Pancreas (tissue), 10 donors: ENCODE data around the gene ASIC5. TPM values are rescaled to one million over a fixed set of nuclear protein-coding genes. Genes with fewer than 3 reads are reported as not detected.
A peak's percentile ranks its signal among the peaks of the same experiment; 100 is the strongest.

ENCODE experiments used
- ATAC-seq, 4 donors: fragments of 200-7000 bp; cut with Tn5 transposase; one replicate each; pipeline versions ENCODE4 v1.8.0 to v1.9.1; 2020; ENCODE audit warnings: mild to moderate bottlenecking in 4 of 4, moderate library complexity in 4 of 4
- DNase-seq, 6 donors: peaks; one replicate each; pipeline ENCODE4 v3.0.0-alpha.2; 2020
- FAIRE-seq: peaks from 2 replicates; lab custom pipeline; 2012; peaks lifted over from hg19 to GRCh38; lab: Jason Lieb, UNC
- H3K27ac ChIP-seq, 4 donors: fragments of 200-600 bp; sonication (generic); 1 replicate in 3 of 4; 2 replicates in 1 of 4; pipeline versions ENCODE4 v1.5.0 to v1.8.0; 2020
- H3K27me3 ChIP-seq, 4 donors: fragments of 200-600 bp; one replicate each; pipeline ENCODE4 v1.8.0; 2021
- H3K36me3 ChIP-seq, 3 donors: fragments of 200-600 bp; sonication (generic) in 1 of 3; one replicate each; pipeline versions ENCODE4 v1.5.0 to v1.8.0; 2020 to 2021
- H3K4me1 ChIP-seq, 3 donors: fragments of 200-600 bp; one replicate each; pipeline ENCODE4 v1.8.0; 2021
- H3K4me3 ChIP-seq, 4 donors: fragments of 200-600 bp; sonication (generic) in 2 of 4; one replicate each; pipeline versions ENCODE4 v1.5.0 to v1.8.0; 2020 to 2021
- H3K9me3 ChIP-seq, 4 donors: fragments of 200-600 bp; one replicate each; pipeline ENCODE4 v1.8.0; 2021
- WGBS, 2 donors: extraction: QIAGEN DNeasy Blood & Tissue Kit; methylation state at CpG; one replicate each; pipeline ENCODE4 v1.1.7; 2013; 5-methylcytosine and 5-hydroxymethylcytosine counted together
- intact Hi-C, 3 donors: fragments of 100-400 bp; cut with DNase I; formaldehyde crosslinking; loops; one replicate each; pipeline versions ENCODE4 v1.11.1 to v1.14.2; 2022
- polyA plus RNA-seq, 2 donors: library from polyadenylated mRNA; stranded (reverse); fragments of 200-250 nt; gene quantifications; one replicate each; pipeline ENCODE4 v1.2.3, GENCODE V29; 2013
- total RNA-seq, 6 donors: library from RNA; stranded (reverse); fragmentation: NEBNext Ultra II Directional in 4 of 6; extraction: Animal tissue kit (Norgen Biotek cat#: 25700) in 4 of 6; gene quantifications; one replicate each; pipeline versions ENCODE4 v1.2.1 to v1.2.4, GENCODE V29; 2021 to 2023
- TF ChIP-seq, protein P1 (sequence below), 4 donors: fragments of 200-600 bp; sonication (generic) in 3 of 4; IDR thresholded peaks; one replicate each; pipeline versions ENCODE4 v1.5.0 to v1.8.0; 2021; ENCODE audit warnings: antibody characterized with exemption in 4 of 4
- donor health status: healthy with polysubstance abuse.
- donor health status: DM: no; HTN: no; CAD: no; lungs with moderate emphysema.
- donor health status: DM: no; HTN: no; CAD: no.
- donor health status: control.
- donor health status: control.
- donor health status: Bipolar disorder and iron deficiency.
- donor health status: DM: yes; HTN: yes; CAD: no.
- donor health status: DM: no; HTN: no; CAD: no.
- donor health status: DM: no; HTN: no; CAD: no.
- donor health status: DM: yes; HTN: yes; CAD: no.

ASIC5 gene
- total and polyA plus RNA-seq, 8 donors = not detected

DNA sequence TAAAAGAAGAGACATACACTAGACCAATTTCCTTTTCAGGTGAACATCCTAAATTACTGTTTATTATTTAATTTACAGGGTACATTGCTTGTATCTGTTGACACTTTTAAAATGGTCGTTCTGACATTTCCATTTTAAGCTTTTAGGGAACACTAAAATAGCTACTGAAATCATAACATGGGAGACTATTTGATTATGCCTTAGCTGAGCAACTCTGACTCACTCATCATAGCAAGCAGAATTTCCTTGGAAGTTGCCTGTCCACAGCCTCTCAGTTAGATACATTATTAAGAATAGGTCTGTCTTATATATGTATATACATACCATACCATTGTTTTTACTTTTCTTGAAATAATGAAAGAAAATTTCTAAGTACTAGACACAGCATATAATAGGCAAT is 85.3 kb downstream of the ASIC5 start:
- peak in 1 of 4 donors; percentile 28 for ATAC-seq
- Histone ChIP-seq H3K9me3 (no peaks in the 10 kb centered on the region), H3K4me1 (peaks cover 0 to 42% (median 19%) of the 10 kb centered on the region in 3 donors), H3K4me3 (no peak overlapping the region), H3K27me3 (no peaks in the 10 kb centered on the region), H3K27ac (no peak overlapping the region), H3K36me3 (no peaks in the 10 kb centered on the region)
- intact Hi-C loops = loop anchor here in 1 of 3 donors (10.0 kb wide), 1 partner anchor 336 kb away; no protein-coding TSS in a partner anchor
- 62 to 68% methylated on average over 1 of the region's 1 CpG for WGBS, 2 donors
- TF ChIP-seq, protein P1, sequence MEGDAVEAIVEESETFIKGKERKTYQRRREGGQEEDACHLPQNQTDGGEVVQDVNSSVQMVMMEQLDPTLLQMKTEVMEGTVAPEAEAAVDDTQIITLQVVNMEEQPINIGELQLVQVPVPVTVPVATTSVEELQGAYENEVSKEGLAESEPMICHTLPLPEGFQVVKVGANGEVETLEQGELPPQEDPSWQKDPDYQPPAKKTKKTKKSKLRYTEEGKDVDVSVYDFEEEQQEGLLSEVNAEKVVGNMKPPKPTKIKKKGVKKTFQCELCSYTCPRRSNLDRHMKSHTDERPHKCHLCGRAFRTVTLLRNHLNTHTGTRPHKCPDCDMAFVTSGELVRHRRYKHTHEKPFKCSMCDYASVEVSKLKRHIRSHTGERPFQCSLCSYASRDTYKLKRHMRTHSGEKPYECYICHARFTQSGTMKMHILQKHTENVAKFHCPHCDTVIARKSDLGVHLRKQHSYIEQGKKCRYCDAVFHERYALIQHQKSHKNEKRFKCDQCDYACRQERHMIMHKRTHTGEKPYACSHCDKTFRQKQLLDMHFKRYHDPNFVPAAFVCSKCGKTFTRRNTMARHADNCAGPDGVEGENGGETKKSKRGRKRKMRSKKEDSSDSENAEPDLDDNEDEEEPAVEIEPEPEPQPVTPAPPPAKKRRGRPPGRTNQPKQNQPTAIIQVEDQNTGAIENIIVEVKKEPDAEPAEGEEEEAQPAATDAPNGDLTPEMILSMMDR (IDR thresholded peaks at IDR 0.05) = no peak
- no peak for DNase-seq
- FAIRE-seq = no peak

Other genes with a start within 250 kb of the ASIC5 start
- 10 to 100 TPM in 5 of 6 donors, 1 to 10 TPM in 1; 9.6 to 26.4 (median 13.1) TPM for gene GUCY1A1, start 199.4 kb downstream of the ASIC5 start, total RNA-seq
- 1 to 10 TPM; 4.2 to 8.1 TPM for gene GUCY1A1, start 199.4 kb downstream of the ASIC5 start, polyA plus RNA-seq
- gene GUCY1B1, start 107.3 kb downstream of the ASIC5 start, total RNA-seq = 10 to 100 TPM in 2 of 6 donors, 1 to 10 TPM in 4; 3.9 to 18.1 (median 4.4) TPM
- gene GUCY1B1, start 107.3 kb downstream of the ASIC5 start, polyA plus RNA-seq = 10 to 100 TPM in 1 of 2 donors, 1 to 10 TPM in 1; 6.2 to 12.4 TPM
- 1 to 10 TPM in 1 of 6 donors, under 1 TPM in 2, not detected in 3; 0.40 to 1.4 (median 0.57) TPM for gene TDO2, start 37.4 kb upstream of the ASIC5 start, total RNA-seq
- gene TDO2, start 37.4 kb upstream of the ASIC5 start, polyA plus RNA-seq = under 1 TPM in 1 of 2 donors, not detected in 1; 0.35 TPM
- gene CTSO, start 87.6 kb upstream of the ASIC5 start, total RNA-seq = 10 to 100 TPM in 3 of 6 donors, 1 to 10 TPM in 3; 5.8 to 15.3 (median 8.5) TPM
- gene CTSO, start 87.6 kb upstream of the ASIC5 start, polyA plus RNA-seq = 10 to 100 TPM in 1 of 2 donors, 1 to 10 TPM in 1; 3.3 to 16.1 TPM